GM12875 (cell line): ENCODE measurements around the gene SHISA9.

Experiments
- H3K4me3 ChIP-seq: one replicate; pipeline ENCODE4 v1.5.1; 2011; ENCODE audit warnings: low read depth, low read length, control low read depth
- TF ChIP-seq, protein P1 (sequence below): IDR thresholded peaks from 2 replicates; pipeline ENCODE4 v1.5.1; 2011; ENCODE audit warnings: low read depth, mild to moderate bottlenecking, control low read depth, inconsistent platforms, low read length, moderate library complexity, borderline replicate concordance; ENCODE audit not compliant: insufficient read depth

Gene SHISA9

DNA sequence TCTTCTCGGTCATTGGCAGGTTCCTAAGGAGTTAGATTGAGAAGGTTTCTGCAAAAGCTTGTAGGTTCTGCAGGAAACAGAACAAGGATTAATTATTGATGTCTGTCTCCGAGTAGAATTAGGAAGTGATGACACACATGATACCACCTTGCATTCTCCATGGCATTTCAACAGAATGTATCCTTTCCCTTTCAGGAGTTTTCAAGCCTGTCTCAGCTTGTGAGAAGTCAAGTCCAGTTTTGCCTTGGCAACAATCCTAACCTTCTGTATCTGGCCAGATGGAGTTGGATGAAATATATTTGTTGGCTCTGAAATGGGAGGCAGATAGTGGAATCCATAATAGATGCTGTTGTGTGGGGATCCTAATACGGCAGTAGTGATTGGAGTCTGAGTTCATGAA, 235.5 kb downstream of the SHISA9 start:
- H3K4me3 ChIP-seq = no peak overlapping the region
- TF ChIP-seq, protein P1, sequence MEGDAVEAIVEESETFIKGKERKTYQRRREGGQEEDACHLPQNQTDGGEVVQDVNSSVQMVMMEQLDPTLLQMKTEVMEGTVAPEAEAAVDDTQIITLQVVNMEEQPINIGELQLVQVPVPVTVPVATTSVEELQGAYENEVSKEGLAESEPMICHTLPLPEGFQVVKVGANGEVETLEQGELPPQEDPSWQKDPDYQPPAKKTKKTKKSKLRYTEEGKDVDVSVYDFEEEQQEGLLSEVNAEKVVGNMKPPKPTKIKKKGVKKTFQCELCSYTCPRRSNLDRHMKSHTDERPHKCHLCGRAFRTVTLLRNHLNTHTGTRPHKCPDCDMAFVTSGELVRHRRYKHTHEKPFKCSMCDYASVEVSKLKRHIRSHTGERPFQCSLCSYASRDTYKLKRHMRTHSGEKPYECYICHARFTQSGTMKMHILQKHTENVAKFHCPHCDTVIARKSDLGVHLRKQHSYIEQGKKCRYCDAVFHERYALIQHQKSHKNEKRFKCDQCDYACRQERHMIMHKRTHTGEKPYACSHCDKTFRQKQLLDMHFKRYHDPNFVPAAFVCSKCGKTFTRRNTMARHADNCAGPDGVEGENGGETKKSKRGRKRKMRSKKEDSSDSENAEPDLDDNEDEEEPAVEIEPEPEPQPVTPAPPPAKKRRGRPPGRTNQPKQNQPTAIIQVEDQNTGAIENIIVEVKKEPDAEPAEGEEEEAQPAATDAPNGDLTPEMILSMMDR = no peak

DNA sequence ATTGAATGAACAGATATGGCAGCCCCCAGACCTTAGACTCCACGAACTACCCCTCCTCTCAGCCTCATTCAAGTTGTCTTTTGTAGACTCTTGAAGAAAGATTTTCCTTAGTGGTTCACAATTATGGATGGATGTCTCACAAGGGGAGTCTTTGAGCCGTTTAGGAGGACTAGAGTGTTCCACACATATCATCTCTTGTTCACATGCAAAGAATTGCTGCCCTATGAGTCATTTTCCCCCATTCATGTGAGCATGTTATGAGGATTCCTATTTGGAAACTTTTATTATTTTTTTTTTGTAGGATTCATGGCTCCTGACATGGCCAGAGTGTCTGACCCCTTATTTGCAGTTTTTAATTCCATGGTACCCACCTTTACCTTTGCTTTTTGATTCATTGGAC, 237.1 kb downstream of the SHISA9 start:
- H3K4me3 ChIP-seq = no peak overlapping the region
- TF ChIP-seq, protein P1 = no peak

DNA sequence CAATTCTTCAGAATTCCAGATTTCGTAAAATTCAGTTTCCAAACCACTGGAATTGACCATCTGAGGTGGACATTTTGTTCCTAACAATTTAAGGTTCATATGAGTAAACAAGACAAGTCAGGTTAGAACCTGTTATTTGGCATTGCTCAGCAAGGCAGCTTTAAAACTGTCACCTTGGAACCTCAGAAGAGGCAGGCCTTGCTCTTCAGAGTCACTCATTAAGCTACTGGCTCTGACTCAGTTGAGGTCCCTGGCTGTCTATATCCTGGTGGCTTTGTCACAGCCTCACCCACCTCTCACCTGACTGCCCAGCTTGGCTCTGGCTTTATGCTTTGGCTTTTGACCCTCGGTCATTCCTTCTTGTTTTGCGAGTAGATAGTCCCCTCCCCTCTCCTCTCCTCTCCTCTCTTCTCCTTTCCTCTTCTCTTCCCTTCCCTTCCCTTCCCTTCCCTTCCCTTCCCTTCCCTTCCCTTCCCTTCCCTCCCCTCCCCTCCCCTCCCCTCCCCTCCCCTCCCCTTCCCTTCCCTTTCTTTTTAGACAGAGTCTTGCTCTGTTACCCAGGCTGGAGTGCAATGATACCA, 238.4 kb downstream of the SHISA9 start:
- TF ChIP-seq, protein P1 = no peak
- no peak overlapping the region for H3K4me3 ChIP-seq

DNA sequence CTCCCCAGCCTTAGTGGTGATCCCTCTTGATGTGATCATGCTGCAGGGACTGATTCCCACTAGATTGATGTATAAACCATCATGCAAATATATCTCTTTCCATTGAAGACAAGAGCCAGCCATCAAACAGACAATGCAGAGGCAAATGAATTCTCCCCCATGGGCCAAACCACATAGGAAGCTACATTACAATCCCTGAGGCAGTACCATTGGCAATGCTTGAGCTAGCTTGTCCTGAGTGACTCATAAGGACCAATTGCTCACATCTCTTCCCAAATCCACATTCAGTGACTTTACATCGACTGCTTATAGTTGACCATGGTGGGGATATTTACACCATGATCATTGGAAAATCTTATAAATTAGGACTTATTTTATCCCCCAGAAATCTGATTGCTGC, 242.2 kb downstream of the SHISA9 start:
- TF ChIP-seq, protein P1 = no peak
- H3K4me3 ChIP-seq = no peak overlapping the region

DNA sequence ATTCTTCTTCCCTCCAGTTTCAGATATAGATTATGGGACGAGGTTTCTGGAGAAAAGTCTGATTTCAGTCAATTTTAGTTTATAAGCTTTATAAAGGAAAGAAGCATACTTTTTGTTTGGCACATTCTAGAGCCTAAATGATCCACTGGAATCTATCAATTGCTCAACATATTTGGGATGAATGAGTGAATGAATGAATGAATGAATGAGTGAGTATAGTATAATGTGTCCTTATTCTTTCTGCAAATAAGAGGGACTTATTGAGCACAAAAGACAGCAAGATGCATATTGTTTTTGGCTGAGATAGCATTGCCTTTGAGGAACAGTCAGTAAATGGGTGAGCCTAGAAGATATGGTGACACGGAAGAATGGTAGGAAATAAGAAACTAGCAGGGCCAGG, 245.4 kb downstream of the SHISA9 start:
- TF ChIP-seq, protein P1 = no peak
- H3K4me3 ChIP-seq = no peak overlapping the region

DNA sequence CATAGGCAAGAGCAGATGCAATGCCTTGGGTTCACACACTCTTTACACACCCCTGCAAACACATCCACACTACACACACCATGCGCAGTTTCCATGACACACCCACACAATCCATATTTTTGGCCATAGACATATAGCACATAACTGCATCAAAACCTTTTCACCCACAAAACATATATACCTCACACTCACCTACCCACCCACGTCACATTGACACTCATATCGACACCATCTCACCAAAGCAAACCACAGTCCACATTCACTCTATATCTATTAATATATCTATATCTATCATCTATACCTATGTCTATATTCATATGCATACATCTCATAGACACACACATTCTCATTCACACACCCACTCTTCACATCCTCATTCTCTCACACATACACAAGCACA, 246.9 kb downstream of the SHISA9 start:
- no peak overlapping the region for H3K4me3 ChIP-seq

DNA sequence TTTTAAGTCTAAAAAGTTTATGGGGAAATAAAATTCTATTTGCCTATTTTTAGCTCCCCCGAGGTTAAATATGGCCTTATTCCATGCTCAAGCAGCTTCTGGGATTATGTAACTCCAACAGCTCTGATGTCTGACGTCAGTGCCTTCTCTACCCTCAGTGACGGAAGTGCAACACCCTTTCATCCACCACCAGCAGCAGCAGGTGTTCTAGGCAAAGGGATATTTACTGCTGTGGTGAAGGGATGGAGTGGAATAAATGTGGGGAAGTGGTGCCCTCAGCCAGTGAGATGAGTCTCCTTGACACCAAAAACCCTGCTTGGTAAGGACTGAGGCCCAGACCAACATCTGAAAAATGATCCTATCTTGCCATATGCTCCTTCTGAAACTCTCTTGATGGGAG, 247.4 kb downstream of the SHISA9 start:
- no peak overlapping the region for H3K4me3 ChIP-seq
- TF ChIP-seq, protein P1 = no peak

More for the DNA sequence above, 246.9 kb downstream of the SHISA9 start:
- TF ChIP-seq, protein P1 = no peak
